GM19099 (cell line): ENCODE data around the gene TRERF1.

ENCODE experiments used
- POLR2A ChIP-seq: IDR thresholded peaks from 3 replicates; pipeline ENCODE4 v1.6.1; 2011; ENCODE audit warnings: low read depth; ENCODE audit not compliant: insufficient read length; ENCODE audit errors: extremely low read depth

Gene TRERF1

DNA sequence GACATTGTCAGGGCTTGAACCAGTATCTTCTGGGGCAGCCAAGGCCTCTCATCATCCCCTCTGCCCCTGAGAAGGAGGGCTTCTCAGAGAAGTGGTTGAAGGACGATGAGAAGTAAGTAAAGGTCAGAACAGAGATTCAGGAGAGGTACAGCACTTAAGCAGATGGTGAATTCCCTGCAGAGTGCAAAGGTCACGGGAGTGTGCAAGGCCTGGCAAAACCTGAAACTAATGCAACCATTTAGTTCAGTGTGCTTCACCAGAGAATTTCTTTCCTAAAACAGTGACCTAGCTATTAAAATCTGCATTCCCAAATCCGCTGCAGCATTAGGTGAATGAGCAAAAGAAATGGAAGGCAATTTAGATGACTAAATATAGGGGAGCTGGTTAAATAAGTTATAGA lies 58.4 kb downstream of the TRERF1 start:
- TF ChIP-seq POLR2A, result no peak

DNA sequence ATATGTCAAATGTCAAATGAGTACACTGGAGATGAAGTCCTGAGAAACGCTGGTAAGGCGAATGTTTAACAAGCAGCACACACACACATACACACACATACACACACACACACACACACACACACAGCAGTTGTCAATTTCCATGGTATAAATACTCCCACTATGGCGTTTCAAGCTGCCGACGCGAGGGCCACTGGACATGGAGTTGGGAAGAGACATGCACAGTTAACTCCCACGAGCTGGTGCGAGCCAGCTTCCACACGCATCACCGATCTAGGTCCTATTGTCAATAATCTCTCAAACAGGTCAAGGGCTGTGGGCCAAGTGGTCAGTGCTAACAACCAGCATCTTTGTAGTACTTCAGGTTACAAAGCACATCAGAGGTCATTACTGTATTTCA lies 58.9 kb downstream of the TRERF1 start:
- TF ChIP-seq POLR2A, result no peak

DNA sequence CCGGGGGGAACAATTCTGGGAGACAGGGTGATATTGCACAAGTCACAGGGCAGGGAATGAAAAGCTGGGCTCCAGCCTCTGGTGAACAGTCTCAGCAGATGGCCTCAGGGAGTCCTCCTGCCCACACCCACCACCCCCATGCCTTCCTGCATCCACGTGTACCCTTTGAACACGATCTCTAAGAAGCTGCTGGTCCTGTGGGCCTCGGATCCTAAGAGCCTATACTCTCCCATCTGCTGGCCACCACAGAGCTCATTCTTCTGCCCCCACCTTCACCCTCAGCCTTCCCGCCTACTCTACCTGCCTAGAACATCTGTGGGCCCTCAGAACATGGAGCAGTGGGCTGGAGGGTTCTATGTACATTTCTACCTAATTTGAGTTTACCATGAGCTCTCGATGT lies 60.3 kb downstream of the TRERF1 start:
- TF ChIP-seq POLR2A, result no peak

DNA sequence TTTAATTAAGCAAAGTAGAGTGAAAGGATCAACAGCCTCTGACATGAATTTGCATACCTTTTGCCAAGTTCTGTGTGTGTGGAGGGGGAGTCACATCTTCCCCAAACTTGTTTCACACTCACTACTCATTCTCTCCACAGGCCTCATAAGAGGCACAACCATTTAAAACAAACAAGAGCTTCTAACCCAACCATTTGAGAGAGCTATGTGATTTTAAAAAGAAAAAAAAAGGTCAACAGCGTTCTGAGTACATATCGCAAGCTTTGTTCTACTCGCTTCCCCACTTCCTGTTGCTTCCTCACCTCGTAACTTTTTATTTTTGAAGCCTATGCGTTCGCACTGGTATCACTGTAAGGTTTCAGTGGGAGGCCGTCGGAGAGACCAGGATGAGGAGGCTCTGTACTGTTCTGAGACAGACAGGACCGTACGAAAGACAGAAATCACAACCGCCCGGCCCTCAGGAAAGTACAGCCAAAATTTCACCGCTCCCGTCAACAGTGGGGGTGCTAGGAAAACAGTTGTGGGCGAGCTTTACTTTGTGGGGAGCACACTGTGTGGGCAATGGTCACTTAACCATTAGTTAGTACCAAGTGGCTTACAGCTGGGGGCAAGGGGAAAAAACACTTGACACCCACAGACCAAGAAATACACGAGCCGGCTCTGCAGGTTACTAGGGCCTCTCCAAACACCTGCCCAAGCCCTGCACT lies 61.3 kb downstream of the TRERF1 start:
- no peak for TF ChIP-seq POLR2A

DNA sequence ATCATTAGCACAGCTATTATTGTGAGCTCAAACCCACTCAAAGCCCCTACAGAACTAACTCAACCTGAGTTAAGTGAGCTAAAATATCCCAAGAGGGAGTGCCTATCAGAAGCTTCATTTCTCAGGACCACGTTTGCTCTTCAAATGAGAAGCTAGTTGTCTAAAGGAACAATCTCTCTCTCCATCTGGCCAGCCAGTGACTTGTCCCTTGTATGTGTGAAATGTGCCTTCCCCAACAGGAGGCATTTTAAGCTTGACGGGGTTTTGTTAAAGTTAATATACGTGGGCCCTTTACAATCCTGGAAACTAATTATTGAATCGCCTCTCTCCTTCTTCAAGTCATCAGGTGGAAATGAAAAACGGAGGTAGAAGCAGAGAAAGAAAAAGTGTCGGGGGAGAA lies 62.0 kb downstream of the TRERF1 start:
- no peak for TF ChIP-seq POLR2A

DNA sequence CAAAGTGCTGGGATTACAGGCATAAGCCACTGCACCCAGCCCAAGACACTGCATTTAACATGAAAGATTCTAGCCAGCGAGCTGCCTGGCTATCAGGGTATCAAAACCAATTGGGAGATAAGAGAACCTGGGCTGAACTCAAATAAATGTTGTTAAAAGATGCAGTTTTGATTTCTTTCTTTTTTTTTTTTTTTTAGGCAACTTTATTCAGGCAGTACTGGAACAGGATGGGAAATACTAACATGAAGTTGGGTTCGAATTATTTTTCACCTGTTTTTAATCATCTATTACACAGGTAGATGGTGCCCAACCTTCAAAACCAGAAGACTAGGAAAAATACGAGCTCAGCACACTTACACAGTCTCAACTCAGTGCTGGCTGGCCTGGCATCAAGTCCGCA lies 63.7 kb downstream of the TRERF1 start:
- no peak for TF ChIP-seq POLR2A

DNA sequence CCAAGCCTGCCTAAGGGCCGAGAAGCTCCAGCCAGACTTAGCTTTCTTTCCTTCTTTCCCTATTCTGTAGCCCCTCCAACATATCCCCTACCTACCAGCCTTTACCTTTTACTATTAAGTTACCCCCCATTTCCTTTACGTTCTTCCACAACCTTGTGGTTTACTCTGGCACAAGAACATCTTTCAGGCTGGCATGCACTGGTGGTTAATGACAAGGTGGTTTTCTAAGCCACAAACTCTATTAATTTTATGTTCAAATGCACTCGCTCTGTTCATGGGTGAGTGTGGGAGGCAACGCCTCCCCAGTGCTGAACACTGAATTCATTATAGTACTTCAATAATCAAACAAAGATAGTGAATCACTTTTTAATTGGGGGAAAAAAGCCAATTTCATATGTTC lies 64.4 kb downstream of the TRERF1 start:
- TF ChIP-seq POLR2A, result no peak

DNA sequence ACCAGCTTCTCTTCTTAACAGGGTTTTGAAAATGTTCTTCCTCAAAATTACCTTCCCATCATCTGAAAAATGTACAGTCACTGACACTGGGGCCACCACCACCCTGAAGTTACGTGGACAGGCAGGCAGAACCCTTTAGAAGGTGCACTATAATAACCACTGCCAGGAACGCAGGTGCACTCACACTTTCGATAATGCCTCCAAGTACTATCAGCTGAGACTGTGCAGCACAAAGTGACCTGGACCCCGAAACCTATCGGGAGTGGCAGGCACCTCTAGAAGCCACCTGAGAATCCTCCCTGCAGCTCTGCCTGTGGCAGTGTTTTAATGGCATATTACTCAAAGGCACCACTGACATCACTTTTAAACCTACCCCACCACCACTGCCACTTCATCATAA lies 66.4 kb downstream of the TRERF1 start:
- TF ChIP-seq POLR2A, result no peak

DNA sequence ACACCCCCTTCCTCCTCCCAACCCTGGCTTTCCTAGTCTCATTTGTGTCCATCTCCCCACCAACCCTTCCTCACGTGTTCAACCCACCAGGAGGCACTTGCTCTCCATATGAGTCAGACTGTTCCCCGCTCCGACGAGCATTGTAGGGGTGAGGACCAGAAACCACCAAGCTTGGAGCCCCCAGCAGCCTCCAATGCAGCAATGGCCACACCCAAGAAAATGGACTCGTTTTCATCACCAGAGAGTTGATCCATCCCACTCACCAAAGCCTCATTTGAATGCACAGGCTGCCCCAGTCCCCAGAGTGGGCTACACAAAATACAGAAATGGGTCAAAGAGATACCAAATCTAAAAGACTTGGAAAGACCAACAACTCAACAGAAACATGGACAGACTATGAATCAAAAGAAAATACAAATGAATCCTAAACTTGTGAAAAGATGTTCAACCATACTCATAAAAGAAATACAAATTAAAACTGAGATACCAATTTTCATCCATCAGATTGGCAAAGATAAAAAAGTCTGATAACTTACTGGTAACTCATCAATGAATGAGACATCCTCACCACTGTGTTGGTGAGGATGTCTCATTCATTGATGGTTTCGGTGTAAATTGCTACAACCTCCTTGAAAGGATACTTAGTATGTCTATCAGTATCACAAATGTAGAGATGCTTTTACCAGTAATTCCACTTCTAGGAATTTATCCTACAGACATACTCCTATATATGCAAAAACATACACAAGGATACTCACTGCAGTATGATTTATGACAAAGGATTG lies 68.1 kb downstream of the TRERF1 start:
- no peak for TF ChIP-seq POLR2A

DNA sequence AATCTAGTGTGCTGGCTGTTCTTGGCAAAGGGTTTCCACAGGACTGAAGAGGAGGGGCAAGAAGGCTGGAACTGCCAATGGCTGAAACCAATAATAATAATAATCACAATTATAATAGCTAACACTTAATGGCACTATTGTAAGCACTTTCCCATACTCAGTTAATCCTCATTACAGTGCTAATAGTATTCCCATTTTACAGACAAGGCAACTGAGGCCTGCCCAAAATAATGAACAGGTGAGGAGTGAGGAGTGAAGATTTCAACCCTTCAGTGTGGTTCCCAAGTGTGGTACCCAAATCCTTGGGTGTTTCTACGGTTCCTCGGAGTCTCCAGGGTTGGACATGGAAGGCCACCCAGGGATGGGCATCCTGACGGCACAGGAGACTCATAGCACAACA lies 69.9 kb downstream of the TRERF1 start:
- no peak for TF ChIP-seq POLR2A

DNA sequence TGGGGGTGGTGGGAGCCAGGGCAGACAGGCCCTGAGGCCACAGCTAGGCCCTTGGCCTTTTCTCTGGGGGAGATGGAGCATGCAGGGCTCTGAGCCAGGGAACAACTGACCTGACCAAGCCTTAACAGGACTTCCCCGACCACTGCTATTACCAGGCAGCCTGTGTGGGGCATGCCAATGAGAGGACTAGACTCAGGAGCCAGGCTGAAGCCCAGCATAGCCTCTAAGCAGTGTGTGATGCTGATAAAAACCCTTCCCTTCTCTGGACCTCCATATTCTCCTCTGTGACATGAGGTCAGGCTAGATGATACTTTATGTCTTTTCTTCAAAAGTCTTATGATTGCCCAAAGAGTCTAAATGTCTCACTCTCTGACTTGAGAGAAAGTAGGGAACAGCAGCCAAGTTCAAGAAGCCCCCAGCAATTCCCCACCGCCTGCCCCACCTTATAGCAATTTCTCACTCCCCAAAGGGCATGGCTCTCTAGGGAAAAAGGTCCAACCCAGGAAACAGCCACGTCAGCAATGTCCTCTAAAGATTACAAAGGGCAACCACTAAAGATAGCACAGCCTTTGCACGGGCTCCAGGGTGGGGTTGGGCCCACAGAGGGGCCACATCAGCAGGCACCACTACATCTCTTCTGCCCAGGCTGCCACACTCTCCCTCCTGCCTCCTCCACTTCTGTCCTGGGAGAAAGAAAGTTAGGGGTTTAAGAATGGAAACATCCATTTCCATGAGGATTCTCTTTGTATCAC lies 71.3 kb downstream of the TRERF1 start:
- no peak for TF ChIP-seq POLR2A

DNA sequence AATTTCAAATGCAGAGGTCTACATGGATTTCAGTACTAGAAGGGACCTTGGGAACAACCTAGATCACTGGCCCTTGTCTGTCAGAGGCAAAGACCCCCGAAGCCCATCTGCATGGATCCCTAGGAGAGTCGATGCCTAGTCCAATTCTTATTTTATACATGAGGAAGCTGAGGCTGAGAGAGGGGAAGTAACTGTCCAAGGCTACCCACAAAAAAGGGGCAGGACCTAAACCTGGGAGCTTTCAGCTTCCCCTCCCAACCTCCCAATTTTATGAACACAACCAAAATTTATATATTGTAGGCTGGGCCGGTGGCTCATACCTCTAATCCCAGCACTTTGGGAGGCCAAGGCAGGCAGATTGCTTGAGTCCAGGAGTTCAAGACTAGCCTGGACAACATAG lies 73.2 kb downstream of the TRERF1 start:
- no peak for TF ChIP-seq POLR2A

DNA sequence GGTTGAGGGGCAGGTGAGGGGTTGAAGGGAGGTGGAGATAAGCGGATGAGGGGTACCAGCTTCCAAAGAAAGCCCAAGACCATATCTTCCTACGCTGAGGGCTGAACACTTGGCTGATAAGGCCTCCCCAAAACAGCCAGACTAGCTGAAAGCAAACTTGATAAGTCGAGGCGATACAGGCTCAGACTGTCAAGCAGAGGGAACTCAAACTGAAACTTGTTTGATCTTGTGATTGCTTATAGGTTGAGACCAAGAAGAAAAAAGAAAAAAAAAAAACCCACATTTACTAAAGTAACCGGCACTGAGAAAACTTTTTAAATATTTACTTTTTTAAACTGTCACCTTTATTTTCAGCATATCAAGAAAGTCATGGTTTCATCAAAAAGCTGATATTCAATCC lies 73.6 kb downstream of the TRERF1 start:
- TF ChIP-seq POLR2A, result no peak

DNA sequence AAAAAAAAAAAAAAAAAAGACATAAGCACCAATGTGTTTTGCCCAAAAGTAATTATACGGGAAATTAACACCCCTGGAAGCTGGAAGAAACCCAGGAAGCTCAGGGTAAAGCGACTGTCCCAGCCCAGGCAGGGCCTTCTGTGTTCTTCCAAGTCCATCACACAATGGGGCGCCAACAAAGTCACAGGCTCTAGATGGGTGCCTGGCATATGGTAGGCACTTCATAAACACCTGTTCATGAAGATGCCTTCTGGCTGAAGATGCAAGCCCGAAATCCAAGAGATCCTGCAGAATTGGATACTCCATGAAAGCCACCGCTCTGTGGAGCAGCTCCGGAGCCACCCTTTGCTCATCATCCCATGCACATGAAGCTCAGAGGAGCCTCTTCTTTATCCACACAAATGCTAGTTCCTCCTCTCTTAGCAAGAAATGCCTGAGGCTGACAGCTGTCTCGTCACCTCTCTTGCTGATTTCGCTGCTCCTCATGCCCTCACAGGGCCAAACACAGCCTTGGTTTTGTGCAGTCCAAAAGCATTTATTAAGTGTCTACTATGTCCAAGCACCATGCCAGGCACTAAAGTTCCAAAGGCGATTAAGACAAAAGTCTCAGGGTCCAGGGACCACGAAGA lies 76.6 kb downstream of the TRERF1 start:
- no peak for TF ChIP-seq POLR2A

DNA sequence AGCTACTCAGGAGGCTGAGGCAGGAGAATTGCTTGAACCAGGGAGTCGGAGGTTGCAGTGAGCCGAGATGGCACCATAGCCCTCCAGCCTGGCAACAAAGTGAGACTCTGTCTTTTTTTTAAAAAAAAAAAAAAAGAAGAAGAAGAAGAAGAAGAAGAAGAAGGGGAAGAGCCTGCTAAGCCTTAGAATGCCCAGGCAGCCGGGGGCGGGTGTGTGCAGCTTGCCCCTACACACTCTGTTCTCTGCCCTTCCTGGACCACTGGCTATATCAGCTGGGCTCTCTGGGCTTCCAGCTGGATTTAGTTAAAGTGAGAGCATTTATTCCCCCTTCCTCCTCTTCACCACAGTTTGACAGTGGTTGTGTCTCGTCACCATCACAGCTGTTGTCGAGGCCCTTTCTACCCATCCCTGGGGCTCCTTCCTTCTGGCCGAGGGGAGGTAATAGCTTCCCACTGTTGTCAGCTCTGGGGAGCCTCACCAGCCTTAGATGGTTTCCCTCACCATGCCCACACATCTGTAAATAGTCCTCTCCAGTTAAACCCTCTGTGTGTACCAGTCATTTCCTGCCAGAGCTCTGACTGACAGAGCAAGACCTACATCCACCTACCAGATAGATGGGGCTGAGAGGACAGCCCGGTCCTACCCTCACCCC lies 77.6 kb downstream of the TRERF1 start:
- no peak for TF ChIP-seq POLR2A
